NCI-H1694 treated with DMSO at 0.1 percent for 48 hours (cell line): ENCODE measurements around the gene DGKB.

Source experiments
- DNase-seq: peaks from one replicate; lab custom pipeline; 2025; lab: John Stamatoyannopoulos, UW

DGKB gene

DNA sequence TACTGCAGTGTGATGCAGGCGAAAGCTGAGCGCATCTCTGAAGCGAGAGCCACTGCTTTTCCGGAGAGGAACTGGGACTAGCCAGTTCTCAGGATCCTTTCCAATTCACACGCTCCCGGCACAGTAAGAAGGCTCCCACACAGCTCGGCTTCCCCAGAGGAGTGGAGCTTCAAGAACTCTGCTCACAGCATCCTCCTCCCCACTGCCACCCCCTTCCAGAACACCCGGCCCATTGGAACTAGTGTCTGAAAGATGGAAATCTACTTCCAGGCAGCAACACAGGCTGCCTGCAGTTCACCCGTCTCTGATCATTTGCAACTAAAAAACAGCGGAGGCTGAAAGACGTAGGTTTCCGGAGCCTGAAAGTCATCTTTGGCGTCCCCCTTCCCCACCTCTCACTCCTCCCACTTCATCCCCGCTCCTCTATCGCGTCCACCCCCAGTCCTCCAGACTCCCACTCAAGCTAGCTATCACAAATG lies at the start of gene DGKB:
Gene DGKB (minus strand): TSS at position 163 of the 479 bp plus-strand sequence.
- DNase-seq, result no peak

GRCh38 chr7:14950013-14950412 lies 47.5 kb upstream of the DGKB start:
- DNase-seq, result no peak

DNA sequence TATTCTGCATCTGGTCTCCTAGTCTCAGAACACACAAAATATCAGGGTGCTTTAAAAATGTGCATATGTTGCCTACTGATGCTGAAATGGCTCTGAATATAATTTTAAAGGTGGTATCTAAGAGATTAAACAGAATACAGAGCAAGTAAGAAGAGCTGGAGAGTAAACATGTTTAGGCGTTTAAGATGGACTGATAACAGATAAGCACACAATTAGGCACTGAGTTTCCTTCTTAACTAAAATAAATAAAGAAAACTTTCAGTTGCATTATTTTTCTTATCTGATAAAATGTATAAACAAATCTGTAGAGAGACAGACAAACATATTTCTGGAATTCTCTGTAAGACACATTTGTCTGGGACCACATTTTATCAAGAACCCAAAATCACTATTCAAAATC lies 35.6 kb upstream of the DGKB start:
- no peak for DNase-seq

DNA sequence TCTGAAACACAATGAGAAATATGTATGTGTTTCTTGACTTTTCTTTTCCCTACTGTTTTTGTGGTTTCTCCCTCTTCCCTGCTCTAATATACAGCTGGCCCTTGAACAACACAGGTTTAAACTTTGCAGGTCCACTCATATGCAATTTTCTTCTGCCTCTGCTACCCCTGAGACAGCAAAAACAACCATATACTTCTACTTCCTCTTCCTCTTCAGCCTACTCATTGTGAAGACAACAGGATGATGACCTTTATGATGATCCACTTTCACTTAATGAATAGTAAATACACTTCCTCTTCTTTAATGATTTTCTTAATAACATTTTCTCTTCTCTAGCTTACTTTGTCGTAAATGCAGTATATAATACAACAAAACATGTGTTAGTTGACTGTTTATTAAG lies 35.0 kb upstream of the DGKB start:
- DNase-seq, result no peak

DNA sequence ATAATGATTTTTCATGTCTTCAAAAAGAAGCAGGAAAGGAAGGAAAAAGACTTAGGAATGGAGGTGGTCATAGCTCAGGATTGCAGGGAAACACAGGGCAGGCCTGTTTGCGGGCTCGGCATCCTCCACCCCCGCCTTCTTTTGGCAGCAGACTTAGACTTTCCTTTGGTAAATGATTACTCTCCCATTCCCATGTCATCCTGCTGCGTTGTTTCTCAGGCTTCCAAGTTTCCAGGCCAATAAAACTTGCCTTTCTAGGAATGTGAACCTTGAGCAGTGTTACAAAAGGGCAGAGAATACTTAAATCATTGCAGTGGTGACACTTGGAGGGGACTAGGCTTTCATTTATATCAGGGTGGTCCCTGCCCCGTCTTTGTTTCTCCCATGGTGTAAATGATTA lies 34.0 kb upstream of the DGKB start:
- no peak for DNase-seq

DNA sequence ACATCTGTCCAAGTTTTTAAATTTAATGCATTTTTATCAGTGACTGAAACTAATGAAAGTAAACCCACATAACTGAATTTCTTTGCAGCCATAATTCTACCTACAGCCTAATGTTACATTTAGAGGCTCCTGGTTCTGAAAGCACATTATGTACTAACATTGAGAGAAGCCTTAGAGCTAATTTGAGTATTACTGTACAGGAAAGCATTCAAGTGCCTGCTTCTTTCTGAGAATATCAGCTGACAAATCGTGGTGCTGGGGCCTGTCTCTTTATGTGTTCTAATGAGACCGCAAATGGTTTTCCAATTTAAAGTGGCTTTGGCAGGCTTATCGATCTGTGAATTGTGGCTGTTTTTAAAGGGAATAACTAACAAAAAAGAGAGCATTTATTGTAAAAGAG lies 32.3 kb upstream of the DGKB start:
- no peak for DNase-seq

- DNase-seq, result no peak
These were observed 29.1 kb upstream of the DGKB start for GRCh38 chr7:14931511-14932215.

- no peak for DNase-seq
These were observed 21.8 kb upstream of the DGKB start for GRCh38 chr7:14924398-14924797.

DNA sequence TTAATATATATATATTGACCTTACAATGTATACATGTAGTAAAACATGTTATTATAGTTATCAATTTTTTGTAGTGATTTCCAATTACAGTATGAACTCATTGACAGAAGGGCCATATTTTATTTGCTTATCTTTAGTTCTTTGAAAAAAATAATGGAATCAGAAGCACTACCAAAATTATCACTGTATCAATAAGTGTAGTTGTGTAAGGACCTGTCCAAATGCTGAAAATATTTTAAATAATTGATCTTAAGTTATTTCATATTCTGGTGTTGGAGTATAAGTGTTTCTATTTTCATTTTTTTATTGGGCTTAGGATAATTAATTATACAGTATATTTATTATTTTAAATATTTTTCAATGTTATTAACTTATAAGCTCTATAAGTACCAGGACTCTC lies 8.5 kb upstream of the DGKB start:
- no peak for DNase-seq

DNA sequence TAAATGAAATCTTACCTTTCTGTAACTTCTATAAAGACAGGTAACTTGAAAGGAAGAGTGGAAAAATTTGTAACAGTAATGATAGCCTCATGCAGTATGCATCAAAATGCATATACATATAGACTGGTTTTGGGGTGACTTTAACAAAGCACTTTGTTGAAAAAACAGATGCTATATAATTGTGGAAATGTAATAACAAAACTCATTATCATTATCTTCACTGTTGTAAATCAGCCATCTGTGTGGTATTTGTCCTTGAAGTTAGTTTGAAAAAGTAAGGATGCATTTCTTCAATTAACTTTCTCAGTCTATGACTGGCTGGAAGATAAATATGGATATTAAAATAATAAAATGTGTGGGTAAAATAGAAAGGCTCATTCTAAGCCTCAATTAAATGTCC lies 6.1 kb upstream of the DGKB start:
- no peak for DNase-seq

DNA sequence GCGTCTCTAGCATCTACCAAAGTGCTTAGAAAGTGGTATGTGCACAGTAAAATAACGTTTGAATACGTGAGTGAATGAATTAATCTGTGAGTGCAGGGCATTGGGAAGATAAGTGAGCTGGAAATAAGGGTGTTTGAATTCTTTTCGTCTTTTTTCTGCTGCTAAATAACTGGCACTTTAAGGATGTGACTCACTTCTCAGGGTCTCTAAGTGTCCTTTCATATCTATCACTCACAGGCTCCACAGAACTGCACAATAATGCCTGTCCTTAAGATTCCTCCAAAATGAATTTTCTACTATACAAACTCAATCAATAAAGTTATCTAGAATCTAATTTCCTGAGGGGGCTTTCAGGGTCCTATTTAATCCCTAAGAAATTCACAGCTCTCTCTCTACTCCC lies 3.2 kb upstream of the DGKB start:
- DNase-seq, result no peak

GRCh38 chr7:14900051-14900450 lies 2.5 kb downstream of the DGKB start:
- DNase-seq, result no peak

- DNase-seq, result no peak
These were observed 3.5 kb downstream of the DGKB start for GRCh38 chr7:14899030-14899429.

GRCh38 chr7:14896461-14896860 lies 6.1 kb downstream of the DGKB start:
- no peak for DNase-seq

DNA sequence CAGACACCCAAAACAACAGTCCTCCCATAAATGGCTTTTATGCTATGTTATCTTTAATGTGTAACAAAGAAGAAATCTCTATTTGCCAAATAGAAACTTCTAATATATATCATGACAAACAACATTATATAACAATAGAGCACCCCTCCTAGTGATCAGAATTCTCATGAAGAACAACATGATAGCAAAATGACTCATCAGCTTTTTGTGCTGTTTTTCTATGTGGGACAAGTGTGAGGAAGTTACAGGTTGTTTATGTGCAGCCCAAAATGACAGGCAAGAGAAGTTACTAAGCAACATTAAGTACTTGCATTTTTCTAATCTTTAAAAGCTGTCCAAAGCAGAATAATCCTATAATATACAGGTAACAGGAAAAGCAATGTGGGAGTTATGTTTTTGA lies 7.7 kb downstream of the DGKB start:
- no peak for DNase-seq

GRCh38 chr7:14892961-14893360 lies 9.6 kb downstream of the DGKB start:
- DNase-seq, result no peak

DNA sequence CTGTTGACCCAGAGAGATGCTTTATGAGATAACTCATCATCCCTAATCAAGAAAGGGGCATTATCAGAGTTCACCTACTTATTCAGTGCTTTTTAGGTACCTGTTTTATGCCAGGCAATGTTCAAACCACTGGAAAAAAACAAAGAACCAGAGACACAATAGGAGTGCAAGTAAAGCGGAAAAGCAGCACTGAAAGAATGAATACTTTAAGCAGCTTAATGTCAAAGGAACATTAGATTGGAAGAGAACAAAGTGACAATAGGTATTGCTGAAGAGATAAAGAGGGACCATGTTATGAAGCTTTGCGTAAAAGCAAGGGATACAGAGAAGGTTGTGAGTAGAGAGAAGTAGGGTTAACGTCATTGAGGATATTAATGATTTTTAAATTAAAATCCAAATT lies 11.3 kb downstream of the DGKB start:
- no peak for DNase-seq

GRCh38 chr7:14888962-14889361 lies 13.6 kb downstream of the DGKB start:
- no peak for DNase-seq

DNA sequence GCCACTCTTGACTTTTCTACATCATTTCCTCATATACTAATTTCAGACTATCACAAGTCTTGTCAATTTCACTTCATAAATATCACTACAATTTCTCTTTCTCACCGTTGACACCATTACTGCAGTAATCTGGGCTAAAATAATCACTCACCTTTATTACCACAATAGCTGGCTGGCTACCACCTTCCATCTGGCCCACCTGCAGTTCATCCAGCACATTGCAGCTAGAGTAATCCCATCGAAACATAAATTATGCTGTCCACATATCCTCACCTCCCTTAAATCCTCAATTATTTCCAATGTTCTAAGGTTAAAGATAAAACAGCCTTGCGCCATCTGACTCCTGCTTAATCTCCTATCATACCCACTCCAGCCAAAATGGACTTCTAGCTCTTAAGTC lies 16.0 kb downstream of the DGKB start:
- DNase-seq, result no peak

DNA sequence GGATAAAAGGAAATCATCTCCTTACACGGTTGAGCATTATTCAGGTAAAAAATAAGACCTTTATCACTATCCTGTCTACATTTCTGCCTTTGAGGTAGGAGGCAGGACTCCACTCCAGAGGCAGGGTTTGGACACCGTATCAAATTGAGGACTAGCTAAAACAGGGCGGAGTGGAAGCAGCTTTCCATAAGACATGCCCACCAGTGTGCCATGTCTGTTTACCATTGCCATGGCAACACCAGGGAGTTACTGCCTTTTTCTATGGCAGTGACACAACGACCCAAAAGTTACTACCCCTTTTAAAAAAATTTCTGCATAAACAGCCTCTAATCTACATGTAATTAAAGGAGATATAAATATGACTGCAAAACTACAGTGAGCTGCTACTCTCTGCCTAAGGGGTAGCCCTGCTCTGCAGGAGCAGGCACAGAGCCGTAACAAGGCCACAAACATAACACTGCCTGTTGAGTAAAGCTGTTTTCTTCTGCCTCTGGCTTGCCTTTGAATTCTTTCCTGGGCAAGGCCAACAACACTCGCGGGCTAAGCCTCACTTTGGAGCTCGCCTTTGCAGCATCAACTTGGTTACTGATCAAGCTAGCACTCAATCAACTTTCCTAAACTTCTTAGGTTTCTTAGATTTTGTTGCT lies 26.5 kb downstream of the DGKB start:
- DNase-seq, result no peak

GRCh38 chr7:14871880-14872279 lies 30.7 kb downstream of the DGKB start:
- DNase-seq, result no peak

- no peak for DNase-seq
These were observed 32.2 kb downstream of the DGKB start for GRCh38 chr7:14870394-14870793.

DNA sequence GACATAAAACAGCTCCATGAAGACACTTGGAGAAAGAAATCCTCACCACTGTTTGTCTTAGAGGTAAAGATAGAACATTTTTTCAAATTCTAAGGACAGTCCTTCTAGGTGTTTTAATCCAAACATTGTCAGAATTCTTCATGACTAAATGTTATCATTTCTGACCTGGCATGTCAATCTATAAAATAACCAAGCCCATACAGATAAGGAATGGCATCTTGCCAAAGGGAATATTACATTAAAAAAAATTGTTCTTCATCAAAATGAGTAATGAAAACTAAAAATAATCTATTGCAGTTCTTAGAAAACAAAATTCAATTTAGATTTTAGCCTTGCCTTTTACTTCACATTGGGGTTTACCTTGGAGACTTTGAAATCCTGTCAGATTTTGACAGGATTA lies 33.6 kb downstream of the DGKB start:
- no peak for DNase-seq

DNA sequence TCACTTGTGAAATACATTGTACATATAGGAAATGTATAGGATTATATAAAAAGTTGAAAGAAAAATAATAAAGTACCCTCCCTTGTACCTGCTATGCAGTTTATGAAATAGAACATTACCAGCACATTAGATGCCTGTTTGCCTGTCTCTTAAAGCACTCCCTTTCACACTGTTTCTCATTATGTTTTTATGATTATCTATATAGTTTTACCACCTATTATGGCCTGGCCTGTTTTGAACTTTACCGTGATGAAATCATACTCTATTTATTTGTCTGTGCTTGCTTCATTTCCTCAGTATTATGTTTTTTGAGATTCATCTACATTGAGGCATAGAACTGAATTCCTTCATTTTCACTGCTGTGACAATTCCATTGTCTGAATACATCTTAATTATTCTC lies 41.1 kb downstream of the DGKB start:
- no peak for DNase-seq
